Astrocyte of the cerebellum (primary cell): ENCODE data around the gene XIAP.

Experiments
- DNase-seq: peaks from one replicate; pipeline ENCODE4 v3.0.0-alpha.2; 2011; ENCODE audit warnings: low read depth
- H3K4me3 ChIP-seq: 2 replicates; pipeline ENCODE4 v1.5.1; 2011; ENCODE audit warnings: mild to moderate bottlenecking, low read depth, low read length, moderate library complexity
- CTCF ChIP-seq: IDR thresholded peaks from 2 replicates; pipeline ENCODE4 v1.5.1; 2012; ENCODE audit warnings: low read length, low read depth, moderate library complexity, mild to moderate bottlenecking; ENCODE audit errors: missing control alignments
- in situ Hi-C: cut with HindIII; loops from 2 replicates; pipeline ENCODE4 v1.10.0; 2017; ENCODE audit warnings: low sequenced_read_pairs

Gene XIAP

GRCh38 chrX:123851079-123851478 is 8.8 kb upstream of the XIAP start:
- TF ChIP-seq CTCF = no peak
- no peak overlapping the region for H3K4me3 ChIP-seq
- DNase-seq = no peak
- in situ Hi-C loops = no loop called here

- H3K4me3 ChIP-seq = no peak overlapping the region
- in situ Hi-C loops = no loop called here
- no peak for TF ChIP-seq CTCF
- DNase-seq = no peak
Measured at GRCh38 chrX:123854329-123854728, 5.5 kb upstream of the XIAP start.

DNA sequence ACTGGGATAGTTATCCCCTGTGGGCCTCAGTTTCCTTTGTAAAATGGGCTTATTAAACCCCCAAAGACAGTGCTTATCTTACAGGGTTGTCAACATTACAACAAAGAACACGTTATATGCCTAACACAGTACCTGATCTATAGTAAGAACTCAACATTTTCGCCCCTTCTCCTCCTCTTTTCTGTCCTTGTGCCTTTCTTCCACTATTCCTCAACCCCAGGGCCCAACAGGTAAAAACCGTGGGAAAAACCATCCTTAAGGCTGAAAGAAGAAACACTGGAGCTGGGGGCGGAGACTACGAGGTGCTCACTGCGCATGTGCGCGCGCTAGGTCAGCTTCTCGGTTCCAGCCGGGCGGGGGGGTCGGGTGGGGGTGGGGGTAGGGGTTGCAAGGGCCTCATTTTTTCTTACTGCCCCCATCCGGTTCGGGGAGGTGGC is 426 bp upstream of the XIAP start:
- in situ Hi-C loops = no loop called here
- TF ChIP-seq CTCF = no peak
- peak overlapping the region; percentile 65 for H3K4me3 ChIP-seq
- no peak for DNase-seq

DNA sequence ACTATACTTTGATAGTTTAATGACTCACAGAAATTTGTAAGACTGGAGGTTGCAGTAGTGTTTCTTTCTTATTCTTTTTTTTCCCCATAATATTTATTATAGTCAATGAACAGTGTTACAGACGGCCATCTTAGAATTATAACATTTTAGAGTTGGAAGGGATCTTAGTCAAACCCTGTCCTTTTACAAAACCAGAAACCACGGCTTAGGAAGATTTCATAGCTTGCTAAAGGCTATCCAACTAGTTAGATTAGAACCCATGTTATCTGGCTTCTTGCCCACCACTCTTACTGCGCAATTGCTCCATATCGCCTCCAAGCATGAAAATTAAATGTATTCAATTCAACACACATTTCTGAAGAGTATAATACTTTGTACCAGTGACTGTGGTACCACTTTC is 1.1 kb downstream of the XIAP start:
- DNase-seq = no peak

DNA sequence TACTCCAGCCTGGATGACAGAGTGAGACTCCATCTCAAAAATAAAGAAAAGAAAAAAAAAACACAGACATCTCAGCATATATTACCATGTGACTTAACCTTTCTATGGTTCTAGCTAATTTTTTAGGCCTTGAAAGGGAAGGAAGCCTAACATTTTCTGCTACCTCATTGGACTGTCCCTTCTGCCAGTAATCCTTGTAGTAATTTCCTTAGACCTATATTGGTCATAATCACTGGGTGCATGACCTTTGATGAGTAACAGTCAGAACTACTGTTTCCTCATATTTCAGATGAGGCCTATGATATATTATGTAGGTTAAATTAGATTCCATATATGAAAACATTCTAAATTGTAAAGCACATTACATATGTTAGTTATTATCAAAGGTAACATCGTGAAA is 9.6 kb downstream of the XIAP start:
- TF ChIP-seq CTCF = no peak
- in situ Hi-C loops = no loop called here
- DNase-seq = no peak
- H3K4me3 ChIP-seq = no peak overlapping the region

More for the DNA sequence above, 1.1 kb downstream of the XIAP start:
- peak overlapping the region; percentile 65 for H3K4me3 ChIP-seq
- in situ Hi-C loops = no loop called here
- TF ChIP-seq CTCF = no peak

- in situ Hi-C loops = no loop called here
- DNase-seq = no peak
- no peak for TF ChIP-seq CTCF
- no peak overlapping the region for H3K4me3 ChIP-seq
Measured at GRCh38 chrX:123871309-123871708, 11.5 kb downstream of the XIAP start.

DNA sequence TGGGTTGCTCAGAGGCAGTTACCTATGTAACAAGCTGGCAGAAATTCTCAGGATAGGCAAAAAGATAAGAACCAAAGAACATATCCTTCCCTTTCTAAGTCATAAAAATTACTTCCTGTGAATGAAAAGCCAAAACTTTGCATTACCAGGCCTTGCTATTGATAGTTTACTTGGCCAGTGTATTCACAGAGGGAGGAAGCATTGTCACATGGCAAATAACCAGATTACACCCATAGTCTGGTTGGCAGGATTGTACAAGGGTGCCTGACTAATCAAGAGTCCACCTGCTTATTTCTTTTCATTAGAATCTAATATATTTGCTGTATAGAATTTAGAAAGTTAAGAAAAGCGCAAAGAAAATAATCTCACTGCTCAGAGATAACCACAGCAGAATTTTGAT is 14.1 kb downstream of the XIAP start:
- TF ChIP-seq CTCF = no peak
- no peak for DNase-seq

More for the DNA sequence above, 14.1 kb downstream of the XIAP start:
- in situ Hi-C loops = no loop called here
- no peak overlapping the region for H3K4me3 ChIP-seq
